Glutamatergic neuron (in vitro differentiated cells): ENCODE results near the gene FGG. TPM values are rescaled to one million over a fixed set of nuclear protein-coding genes. Genes with fewer than 3 reads are reported as not detected.

Experiments used
- DNase-seq: peaks from one replicate; pipeline ENCODE4 v3.0.0; 2022
- H3K27ac Mint-ChIP-seq: one replicate; pipeline ENCODE4 v1.8.0; 2020; ENCODE audit warnings: mild to moderate bottlenecking, mixed read lengths, inconsistent platforms; ENCODE audit not compliant: unreplicated experiment
- H3K27me3 Mint-ChIP-seq: one replicate; pipeline ENCODE4 v1.8.0; 2020; ENCODE audit warnings: mild to moderate bottlenecking, moderate library complexity, mixed read lengths, inconsistent platforms; ENCODE audit not compliant: unreplicated experiment
- H3K36me3 Mint-ChIP-seq: one replicate; pipeline ENCODE4 v1.8.0; 2020; ENCODE audit warnings: mild to moderate bottlenecking, mixed read lengths, inconsistent platforms; ENCODE audit not compliant: unreplicated experiment
- H3K4me1 Mint-ChIP-seq: one replicate; pipeline ENCODE4 v1.8.0; 2020; ENCODE audit warnings: mild to moderate bottlenecking, low read depth, mixed read lengths, inconsistent platforms; ENCODE audit not compliant: unreplicated experiment
- H3K4me3 Mint-ChIP-seq: one replicate; pipeline ENCODE4 v1.8.0; 2020; ENCODE audit warnings: mild to moderate bottlenecking, mixed read lengths, inconsistent platforms; ENCODE audit not compliant: unreplicated experiment
- H3K9me3 Mint-ChIP-seq: one replicate; pipeline ENCODE4 v1.8.0; 2020; ENCODE audit warnings: mild to moderate bottlenecking, moderate library complexity, mixed read lengths, inconsistent platforms; ENCODE audit not compliant: unreplicated experiment
- CTCF ChIP-seq: fragments of 200-600 bp; sonication (generic); IDR thresholded peaks from one replicate; pipeline ENCODE4 v1.5.0; 2021; ENCODE audit not compliant: partially characterized antibody, unreplicated experiment
- total RNA-seq: library from RNA; stranded (reverse); fragmentation: NEBNext Ultra II Directional; extraction: Animal tissue kit (Norgen Biotek cat#: 25700); gene quantifications from one replicate; pipeline ENCODE4 v1.2.1, GENCODE V29; 2021; ENCODE audit not compliant: unreplicated experiment

Gene FGG
- total RNA-seq, 1 donor from 2014 or later, result not detected

GRCh38 chr4:154582723-154583122, 29.7 kb downstream of the FGG start:
- DNase-seq, result no peak
- no peaks in the 10 kb centered on the region for H3K4me1 Mint-ChIP-seq
- no peaks in the 10 kb centered on the region for H3K36me3 Mint-ChIP-seq
- H3K27me3 Mint-ChIP-seq, result no peaks in the 10 kb centered on the region
- H3K27ac Mint-ChIP-seq, result no peak overlapping the region
- H3K9me3 Mint-ChIP-seq, result no peaks in the 10 kb centered on the region
- TF ChIP-seq CTCF, result no peak
- no peak overlapping the region for H3K4me3 Mint-ChIP-seq

- no peaks in the 10 kb centered on the region for H3K4me1 Mint-ChIP-seq
- H3K36me3 Mint-ChIP-seq, result no peaks in the 10 kb centered on the region
- H3K4me3 Mint-ChIP-seq, result no peak overlapping the region
- H3K27me3 Mint-ChIP-seq, result no peaks in the 10 kb centered on the region
- no peak for DNase-seq
- no peak for TF ChIP-seq CTCF
- H3K9me3 Mint-ChIP-seq, result no peaks in the 10 kb centered on the region
- H3K27ac Mint-ChIP-seq, result no peak overlapping the region
Observed at GRCh38 chr4:154579927-154580326, 32.5 kb downstream of the FGG start.

DNA sequence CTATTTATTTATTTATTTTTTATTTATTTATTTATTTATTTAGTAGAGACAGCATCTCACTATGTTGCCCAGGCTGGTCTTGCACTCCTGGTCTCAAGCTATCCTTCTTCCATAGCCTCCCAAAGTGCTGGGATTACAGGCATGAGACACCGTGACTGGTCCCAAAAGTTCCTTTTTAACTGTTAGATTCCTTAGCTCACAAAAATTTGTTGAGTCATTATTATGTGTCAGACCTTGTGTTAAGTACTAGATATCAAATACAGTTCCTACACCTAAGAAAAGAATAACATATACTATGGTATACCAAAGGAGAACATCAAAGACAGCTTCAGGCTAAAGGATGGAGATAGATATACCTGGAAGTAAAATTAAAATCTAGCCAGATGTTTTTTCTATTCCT, 33.5 kb downstream of the FGG start:
- Mint-ChIP-seq H3K27ac (no peak overlapping the region), H3K36me3 (no peaks in the 10 kb centered on the region), H3K4me3 (no peak overlapping the region), H3K27me3 (no peaks in the 10 kb centered on the region), H3K9me3 (no peaks in the 10 kb centered on the region), H3K4me1 (no peaks in the 10 kb centered on the region)
- no peak for TF ChIP-seq CTCF
- DNase-seq, result no peak

DNA sequence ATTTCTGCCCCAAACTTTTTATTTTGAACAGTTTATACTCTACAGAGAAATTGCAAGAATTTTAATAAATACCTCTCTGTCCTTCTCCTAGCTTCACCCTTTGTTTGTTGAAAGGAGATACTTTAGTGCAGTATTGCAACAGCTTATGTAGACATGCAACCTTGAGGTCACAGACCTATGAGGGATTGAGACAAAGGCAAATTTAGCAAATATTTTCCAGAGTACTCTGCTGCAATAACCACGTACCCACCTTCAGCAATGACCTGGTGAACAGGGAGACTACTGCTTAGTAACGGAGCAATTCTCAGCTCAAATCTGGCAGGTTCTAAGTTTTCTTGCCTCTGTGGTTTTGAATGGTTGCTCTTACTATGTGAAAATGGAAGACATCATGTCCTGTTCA, 35.1 kb downstream of the FGG start:
- Mint-ChIP-seq H3K36me3 (no peaks in the 10 kb centered on the region), H3K4me1 (no peaks in the 10 kb centered on the region), H3K9me3 (no peaks in the 10 kb centered on the region), H3K4me3 (no peak overlapping the region), H3K27me3 (no peaks in the 10 kb centered on the region), H3K27ac (no peak overlapping the region)
- TF ChIP-seq CTCF, result no peak
- no peak for DNase-seq

GRCh38 chr4:154574311-154574710, 38.1 kb downstream of the FGG start:
- TF ChIP-seq CTCF, result no peak
- H3K27ac Mint-ChIP-seq, result no peak overlapping the region
- DNase-seq, result no peak
- no peaks in the 10 kb centered on the region for H3K4me1 Mint-ChIP-seq
- no peaks in the 10 kb centered on the region for H3K36me3 Mint-ChIP-seq
- no peaks in the 10 kb centered on the region for H3K9me3 Mint-ChIP-seq
- H3K4me3 Mint-ChIP-seq, result no peak overlapping the region
- no peaks in the 10 kb centered on the region for H3K27me3 Mint-ChIP-seq
